HEK293 (cell line): ENCODE data around the gene TM9SF3.

ENCODE experiments used
- CTCF ChIA-PET: fragments of 350-600 bp; formaldehyde crosslinking; extraction: SDS; loops from one replicate; lab custom pipeline; 2021; ENCODE audit warnings: antibody characterized with exemption; lab: Yijun Ruan, JAX
- POLR2A ChIA-PET: fragments of 300-600 bp; formaldehyde crosslinking; extraction: SDS; loops from one replicate; lab custom pipeline; 2020; ENCODE audit warnings: antibody characterized with exemption, inconsistent platforms; lab: Yijun Ruan, JAX
- H3K27ac ChIP-seq: fragments of 200-500 bp; sonication (Bioruptor generic); 2 replicates; pipeline ENCODE4 v1.5.1; 2014; ENCODE audit warnings: low read depth, low read length, control low read depth, inconsistent platforms; ENCODE audit errors: extremely low read depth
- H3K36me3 ChIP-seq, 2 experiments: fragments of 200-500 bp in 1 of 2; sonication (Bioruptor generic) in 1 of 2; 1 replicate in 1 of 2; 2 replicates in 1 of 2; pipeline ENCODE4 v1.5.1; 2014 to 2017; ENCODE audit warnings: inconsistent platforms in 2 of 2, low read length in 2 of 2; ENCODE audit not compliant: control insufficient read depth in 2 of 2, insufficient read depth in 1 of 2
- H3K4me1 ChIP-seq: fragments of 200-500 bp; sonication (Bioruptor generic); 2 replicates; pipeline ENCODE4 v1.5.1; 2014; ENCODE audit warnings: mild to moderate bottlenecking, low read length, inconsistent platforms; ENCODE audit not compliant: control insufficient read depth, insufficient read depth
- H3K4me3 ChIP-seq: 2 replicates; pipeline ENCODE4 v1.5.1; 2011; ENCODE audit warnings: low read depth, mild to moderate bottlenecking, control low read depth, low read length, moderate library complexity
- H3K9me3 ChIP-seq: fragments of 200-500 bp; sonication (Bioruptor generic); 2 replicates; pipeline ENCODE4 v1.5.1; 2014; ENCODE audit warnings: low read depth, low read length, inconsistent platforms; ENCODE audit not compliant: control insufficient read depth, insufficient read depth
- ATF2 ChIP-seq: fragments of 450-650 bp; formaldehyde crosslinking; IDR thresholded peaks from 2 replicates; pipeline ENCODE4 v1.5.1; 2016; ENCODE audit warnings: missing biosample characterization, missing genetic modification characterization, low read depth
- HOXD13 ChIP-seq: sonication (generic); formaldehyde crosslinking; IDR thresholded peaks from 2 replicates; pipeline ENCODE4 v1.8.0; 2022; ENCODE audit warnings: missing genetic modification reagents, borderline replicate concordance
- OSR2 ChIP-seq: fragments of 450-650 bp; formaldehyde crosslinking; IDR thresholded peaks from 2 replicates; pipeline ENCODE4 v1.5.1; 2016; ENCODE audit warnings: missing biosample characterization, missing genetic modification characterization
- SALL2 ChIP-seq: fragments of 450-650 bp; formaldehyde crosslinking; IDR thresholded peaks from 2 replicates; pipeline ENCODE4 v1.5.0; 2017; ENCODE audit warnings: missing biosample characterization, mild to moderate bottlenecking, missing genetic modification characterization, borderline replicate concordance
- SCRT1 ChIP-seq: fragments of 450-650 bp; formaldehyde crosslinking; IDR thresholded peaks from 2 replicates; pipeline ENCODE4 v1.5.1; 2016; ENCODE audit warnings: missing biosample characterization, missing genetic modification characterization, borderline replicate concordance
- ZFP3 ChIP-seq: fragments of 450-650 bp; formaldehyde crosslinking; IDR thresholded peaks from 2 replicates; pipeline ENCODE4 v1.5.1; 2016; ENCODE audit warnings: low read depth, missing biosample characterization, missing genetic modification characterization
- ZFP37 ChIP-seq: fragments of 450-650 bp; formaldehyde crosslinking; IDR thresholded peaks from 2 replicates; pipeline ENCODE4 v1.5.1; 2016; ENCODE audit warnings: missing biosample characterization, missing genetic modification characterization
- ZNF146 ChIP-seq: fragments of 450-650 bp; formaldehyde crosslinking; IDR thresholded peaks from 2 replicates; pipeline ENCODE4 v1.5.1; 2016; ENCODE audit warnings: missing biosample characterization, missing genetic modification characterization
- ZNF169 ChIP-seq: fragments of 450-650 bp; formaldehyde crosslinking; IDR thresholded peaks from 2 replicates; pipeline ENCODE4 v1.5.1; 2016; ENCODE audit warnings: missing biosample characterization, missing genetic modification characterization
- ZNF174 ChIP-seq: fragments of 450-650 bp; formaldehyde crosslinking; IDR thresholded peaks from 2 replicates; pipeline ENCODE4 v1.5.0; 2017; ENCODE audit warnings: missing biosample characterization, mild to moderate bottlenecking, missing genetic modification characterization
- ZNF202 ChIP-seq: fragments of 450-650 bp; formaldehyde crosslinking; IDR thresholded peaks from 2 replicates; pipeline ENCODE4 v1.5.1; 2016; ENCODE audit warnings: missing biosample characterization, missing genetic modification characterization, borderline replicate concordance
- ZNF292 ChIP-seq: fragments of 450-650 bp; formaldehyde crosslinking; IDR thresholded peaks from 2 replicates; pipeline ENCODE4 v1.5.1; 2016; ENCODE audit warnings: low read depth, missing biosample characterization, missing genetic modification characterization, borderline replicate concordance
- ZNF473 ChIP-seq: fragments of 450-650 bp; formaldehyde crosslinking; IDR thresholded peaks from 2 replicates; pipeline ENCODE4 v1.5.1; 2017; ENCODE audit warnings: missing biosample characterization, missing genetic modification characterization
- ZNF549 ChIP-seq: fragments of 450-650 bp; IDR thresholded peaks from 2 replicates; pipeline ENCODE4 v1.5.1; 2018; ENCODE audit warnings: missing biosample characterization, missing genetic modification characterization, mild to moderate bottlenecking, inconsistent platforms, moderate library complexity
- ZNF791 ChIP-seq: fragments of 450-650 bp; formaldehyde crosslinking; IDR thresholded peaks from 2 replicates; pipeline ENCODE4 v1.5.1; 2016; ENCODE audit warnings: missing biosample characterization, missing genetic modification characterization
- ZSCAN30 ChIP-seq: fragments of 450-650 bp; IDR thresholded peaks from 2 replicates; pipeline ENCODE4 v1.5.1; 2018; ENCODE audit warnings: missing biosample characterization, mild to moderate bottlenecking, missing genetic modification characterization, moderate library complexity
- TF ChIP-seq, protein P1 (sequence below): fragments of 450-650 bp; formaldehyde crosslinking; IDR thresholded peaks from 2 replicates; pipeline ENCODE4 v1.5.1; 2016; ENCODE audit warnings: missing biosample characterization, missing genetic modification characterization
- TF ChIP-seq, protein P2 (sequence below): fragments of 450-650 bp; formaldehyde crosslinking; IDR thresholded peaks from 2 replicates; pipeline ENCODE4 v1.5.1; 2017; ENCODE audit warnings: missing biosample characterization, mild to moderate bottlenecking, missing genetic modification characterization, moderate library complexity

Gene TM9SF3

GRCh38 chr10:96636551-96636950, 49.7 kb upstream of the TM9SF3 start:
- CTCF ChIA-PET, result interaction anchor here (0.8 to 0.9 kb wide), 2 partner anchors 241 to 261 kb away, joined by 3 to 4 read pairs; no protein-coding TSS in a partner anchor
- TF ChIP-seq ZNF146 (tag by site-specific recombination) (no peak), ZFP37 (tag by site-specific recombination) (no peak), ZNF202 (no peak)
- Histone ChIP-seq H3K27ac (no peak overlapping the region), H3K4me1 (no peaks in the 10 kb centered on the region), H3K9me3 (no peaks in the 10 kb centered on the region), H3K4me3 (no peak overlapping the region), H3K36me3 (no peaks in the 10 kb centered on the region)
- POLR2A ChIA-PET, result no interaction called here

DNA sequence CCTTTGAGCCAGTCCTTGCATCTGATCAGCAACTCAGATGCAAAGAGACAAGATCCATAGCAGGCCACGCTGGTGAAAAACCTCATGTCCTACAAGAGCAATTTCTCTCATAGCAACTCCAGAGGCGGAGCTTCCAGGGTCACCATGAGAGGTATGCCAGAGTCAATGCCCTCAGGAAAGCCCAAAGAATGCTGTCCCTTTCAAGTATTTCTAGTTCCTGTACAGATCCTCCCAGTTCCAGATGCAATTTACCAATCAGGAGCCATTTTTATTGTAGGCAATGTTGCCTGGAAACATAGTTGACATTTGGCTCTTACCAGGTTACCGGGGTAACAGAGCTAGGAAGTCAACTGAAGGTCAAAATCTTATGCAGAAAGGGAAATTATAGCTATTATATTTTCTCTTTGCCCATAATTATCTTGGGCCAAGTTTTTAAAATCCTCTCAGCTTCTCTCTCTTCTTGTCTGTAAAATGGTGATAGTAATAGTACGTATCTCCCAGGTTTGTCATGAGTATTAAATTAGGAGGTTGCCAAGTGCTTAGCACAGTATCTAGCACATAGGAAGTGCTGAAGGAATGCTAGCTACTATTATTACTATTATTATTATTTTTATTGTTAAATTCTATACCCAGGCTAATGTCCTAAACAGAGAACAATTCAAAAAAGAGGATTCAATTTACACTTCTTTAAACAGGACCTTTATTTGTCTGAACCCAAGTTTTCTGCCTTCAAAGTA, 46.3 kb upstream of the TM9SF3 start:
- Histone ChIP-seq H3K4me1 (no peaks in the 10 kb centered on the region), H3K9me3 (no peaks in the 10 kb centered on the region), H3K27ac (no peak overlapping the region), H3K4me3 (no peak overlapping the region), H3K36me3 (no peaks in the 10 kb centered on the region)
- ChIA-PET POLR2A (no interaction called here), CTCF (interaction anchor here (0.7 to 1.8 kb wide), 5 partner anchors 10 to 258 kb away, joined by 3 to 5 read pairs (median 4); partner anchors contain the start of gene TLL2)
- TF ChIP-seq OSR2 (tag by site-specific recombination) (no peak), SALL2 (no peak), ZSCAN30 (tag by site-specific recombination) (no peak), ATF2 (tag by site-specific recombination) (no peak), ZNF169 (no peak), SCRT1 (no peak), ZNF292 (tag by site-specific recombination) (no peak), ZFP3 (no peak), HOXD13 (CRISPR knock-in tag) (no peak), ZNF549 (no peak), ZNF791 (tag by site-specific recombination) (no peak), ZNF174 (tag by site-specific recombination) (no peak), ZNF473 (tag by site-specific recombination) (no peak)
- TF ChIP-seq, protein P1, sequence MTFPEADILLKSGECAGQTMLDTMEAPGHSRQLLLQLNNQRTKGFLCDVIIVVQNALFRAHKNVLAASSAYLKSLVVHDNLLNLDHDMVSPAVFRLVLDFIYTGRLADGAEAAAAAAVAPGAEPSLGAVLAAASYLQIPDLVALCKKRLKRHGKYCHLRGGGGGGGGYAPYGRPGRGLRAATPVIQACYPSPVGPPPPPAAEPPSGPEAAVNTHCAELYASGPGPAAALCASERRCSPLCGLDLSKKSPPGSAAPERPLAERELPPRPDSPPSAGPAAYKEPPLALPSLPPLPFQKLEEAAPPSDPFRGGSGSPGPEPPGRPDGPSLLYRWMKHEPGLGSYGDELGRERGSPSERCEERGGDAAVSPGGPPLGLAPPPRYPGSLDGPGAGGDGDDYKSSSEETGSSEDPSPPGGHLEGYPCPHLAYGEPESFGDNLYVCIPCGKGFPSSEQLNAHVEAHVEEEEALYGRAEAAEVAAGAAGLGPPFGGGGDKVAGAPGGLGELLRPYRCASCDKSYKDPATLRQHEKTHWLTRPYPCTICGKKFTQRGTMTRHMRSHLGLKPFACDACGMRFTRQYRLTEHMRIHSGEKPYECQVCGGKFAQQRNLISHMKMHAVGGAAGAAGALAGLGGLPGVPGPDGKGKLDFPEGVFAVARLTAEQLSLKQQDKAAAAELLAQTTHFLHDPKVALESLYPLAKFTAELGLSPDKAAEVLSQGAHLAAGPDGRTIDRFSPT (tag by site-specific recombination), result no peak
- TF ChIP-seq, protein P2, sequence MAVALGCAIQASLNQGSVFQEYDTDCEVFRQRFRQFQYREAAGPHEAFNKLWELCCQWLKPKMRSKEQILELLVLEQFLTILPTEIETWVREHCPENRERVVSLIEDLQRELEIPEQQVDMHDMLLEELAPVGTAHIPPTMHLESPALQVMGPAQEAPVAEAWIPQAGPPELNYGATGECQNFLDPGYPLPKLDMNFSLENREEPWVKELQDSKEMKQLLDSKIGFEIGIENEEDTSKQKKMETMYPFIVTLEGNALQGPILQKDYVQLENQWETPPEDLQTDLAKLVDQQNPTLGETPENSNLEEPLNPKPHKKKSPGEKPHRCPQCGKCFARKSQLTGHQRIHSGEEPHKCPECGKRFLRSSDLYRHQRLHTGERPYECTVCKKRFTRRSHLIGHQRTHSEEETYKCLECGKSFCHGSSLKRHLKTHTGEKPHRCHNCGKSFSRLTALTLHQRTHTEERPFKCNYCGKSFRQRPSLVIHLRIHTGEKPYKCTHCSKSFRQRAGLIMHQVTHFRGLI (tag by site-specific recombination), result no peak
